ENCODE data around the gene IGLL5. TPM values are rescaled to one million over a fixed set of nuclear protein-coding genes. Genes with fewer than 3 reads are reported as not detected.
"Not testable (repeated sequence)": the region's sequence is repeated elsewhere in the genome, so short reads cannot be mapped to it uniquely, and the experiment has no call there.

The IGLL5 gene
- total RNA-seq, 6 experiments from 2014 or later, result not detected

DNA sequence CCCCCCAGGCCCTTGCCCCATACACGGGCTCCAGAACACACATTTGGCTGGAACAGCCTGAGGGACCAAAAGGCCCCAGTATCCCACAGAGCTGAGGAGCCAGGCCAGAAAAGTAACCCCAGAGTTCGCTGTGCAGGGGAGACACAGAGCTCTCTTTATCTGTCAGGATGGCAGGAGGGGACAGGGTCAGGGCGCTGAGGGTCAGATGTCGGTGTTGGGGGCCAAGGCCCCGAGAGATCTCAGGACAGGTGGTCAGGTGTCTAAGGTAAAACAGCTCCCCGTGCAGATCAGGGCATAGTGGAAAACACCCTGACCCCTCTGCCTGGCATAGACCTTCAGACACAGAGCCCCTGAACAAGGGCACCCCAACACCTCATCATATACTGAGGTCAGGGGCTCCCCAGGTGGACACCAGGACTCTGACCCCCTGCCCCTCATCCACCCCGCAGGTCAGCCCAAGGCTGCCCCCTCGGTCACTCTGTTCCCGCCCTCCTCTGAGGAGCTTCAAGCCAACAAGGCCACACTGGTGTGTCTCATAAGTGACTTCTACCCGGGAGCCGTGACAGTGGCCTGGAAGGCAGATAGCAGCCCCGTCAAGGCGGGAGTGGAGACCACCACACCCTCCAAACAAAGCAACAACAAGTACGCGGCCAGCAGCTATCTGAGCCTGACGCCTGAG lies 13.1 kb downstream of the IGLL5 start:
- H3K36me3 Mint-ChIP-seq (ENCODE audit: low read depth); H3K4me3 Mint-ChIP-seq; H3K9me3 Mint-ChIP-seq; DNase-seq; H3K4me1 Mint-ChIP-seq (ENCODE audit: low read depth); H3K27ac Mint-ChIP-seq: not testable (repeated sequence)
- peaks cover 26% of the 10 kb centered on the region for H3K27me3 Mint-ChIP-seq (ENCODE audit: insufficient read depth)

DNA sequence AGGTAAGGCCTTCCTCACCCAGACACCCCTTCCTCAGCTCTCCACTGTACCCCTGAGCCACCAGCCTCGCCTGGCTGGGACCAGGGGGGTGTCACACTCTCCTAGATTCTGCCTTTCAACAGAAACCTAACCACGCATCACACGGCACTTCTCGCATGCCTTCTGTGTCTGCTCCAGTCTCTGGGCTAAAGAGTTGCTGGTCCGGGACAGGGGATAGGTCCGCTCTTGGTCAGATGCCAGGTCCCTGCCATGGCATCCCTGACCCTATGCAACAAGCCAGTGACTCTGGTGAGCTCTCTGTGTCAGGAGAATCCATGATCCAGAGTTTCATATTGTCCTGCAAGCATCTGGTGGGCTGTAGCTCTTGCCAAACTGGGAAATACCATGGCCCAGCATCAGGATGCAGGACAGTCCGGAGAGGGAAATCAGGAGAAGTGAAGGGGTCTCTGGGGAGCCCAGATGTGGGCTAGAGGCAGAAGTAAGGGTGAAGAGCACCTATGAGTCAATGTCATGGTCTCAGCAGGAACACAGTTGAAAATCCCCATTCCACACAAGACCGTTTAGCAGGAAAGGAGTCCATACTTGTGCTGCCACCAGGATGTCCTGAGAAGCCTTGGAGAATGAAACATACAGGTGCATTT lies 14.1 kb downstream of the IGLL5 start:
- no peaks in the 10 kb centered on the region for H3K36me3 Mint-ChIP-seq (ENCODE audit: low read depth)
- H3K27me3 Mint-ChIP-seq (ENCODE audit: insufficient read depth), result peaks cover 21% of the 10 kb centered on the region
- H3K9me3 Mint-ChIP-seq, result no peaks in the 10 kb centered on the region
- no peak overlapping the region for H3K4me3 Mint-ChIP-seq
- DNase-seq, result no peak
- H3K27ac Mint-ChIP-seq, result no peak overlapping the region
- TF ChIP-seq, protein P1, sequence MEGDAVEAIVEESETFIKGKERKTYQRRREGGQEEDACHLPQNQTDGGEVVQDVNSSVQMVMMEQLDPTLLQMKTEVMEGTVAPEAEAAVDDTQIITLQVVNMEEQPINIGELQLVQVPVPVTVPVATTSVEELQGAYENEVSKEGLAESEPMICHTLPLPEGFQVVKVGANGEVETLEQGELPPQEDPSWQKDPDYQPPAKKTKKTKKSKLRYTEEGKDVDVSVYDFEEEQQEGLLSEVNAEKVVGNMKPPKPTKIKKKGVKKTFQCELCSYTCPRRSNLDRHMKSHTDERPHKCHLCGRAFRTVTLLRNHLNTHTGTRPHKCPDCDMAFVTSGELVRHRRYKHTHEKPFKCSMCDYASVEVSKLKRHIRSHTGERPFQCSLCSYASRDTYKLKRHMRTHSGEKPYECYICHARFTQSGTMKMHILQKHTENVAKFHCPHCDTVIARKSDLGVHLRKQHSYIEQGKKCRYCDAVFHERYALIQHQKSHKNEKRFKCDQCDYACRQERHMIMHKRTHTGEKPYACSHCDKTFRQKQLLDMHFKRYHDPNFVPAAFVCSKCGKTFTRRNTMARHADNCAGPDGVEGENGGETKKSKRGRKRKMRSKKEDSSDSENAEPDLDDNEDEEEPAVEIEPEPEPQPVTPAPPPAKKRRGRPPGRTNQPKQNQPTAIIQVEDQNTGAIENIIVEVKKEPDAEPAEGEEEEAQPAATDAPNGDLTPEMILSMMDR (IDR thresholded peaks at IDR 0.05), result no peak
- no peaks in the 10 kb centered on the region for H3K4me1 Mint-ChIP-seq (ENCODE audit: low read depth)

DNA sequence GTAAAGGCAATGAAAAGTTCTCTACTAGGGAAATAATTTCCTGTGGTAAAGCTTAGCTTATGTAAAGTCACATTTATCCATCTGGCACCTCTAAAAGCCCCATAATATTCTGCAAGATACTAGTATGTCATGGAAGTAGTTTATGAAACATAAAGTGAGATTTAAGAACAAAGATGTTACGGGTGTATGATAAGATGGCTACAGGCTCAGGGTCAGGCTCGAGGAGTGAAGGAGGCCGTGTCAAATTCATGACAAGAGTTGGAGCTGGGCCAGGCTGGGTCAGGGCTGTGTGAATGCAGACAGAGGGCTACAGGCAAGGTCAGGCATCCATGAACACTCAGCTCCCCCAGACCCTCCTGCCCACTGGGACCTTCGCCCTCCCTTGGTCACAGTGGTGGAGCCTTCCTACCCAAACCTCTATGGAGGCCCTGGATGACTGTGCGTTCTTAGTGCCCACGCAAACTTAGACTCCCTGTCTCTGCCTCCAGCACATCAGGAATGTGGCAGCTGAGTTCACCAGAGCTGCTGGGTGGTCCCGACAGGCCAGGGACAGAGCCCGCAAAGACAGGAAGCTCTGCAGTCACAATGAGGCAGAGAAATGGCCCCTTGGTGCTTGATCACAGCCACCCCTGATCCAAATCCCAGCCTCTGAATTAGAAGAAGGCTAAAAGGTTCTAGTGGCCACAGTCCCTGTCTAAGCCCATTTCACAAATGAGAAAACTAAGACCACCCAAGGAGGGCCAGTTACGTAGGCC lies 14.8 kb downstream of the IGLL5 start:
- H3K27me3 Mint-ChIP-seq (ENCODE audit: insufficient read depth), result peaks cover 25% of the 10 kb centered on the region
- no peak for DNase-seq
- no peaks in the 10 kb centered on the region for H3K9me3 Mint-ChIP-seq
- no peak overlapping the region for H3K27ac Mint-ChIP-seq
- no peak overlapping the region for H3K4me3 Mint-ChIP-seq
- no peaks in the 10 kb centered on the region for H3K4me1 Mint-ChIP-seq (ENCODE audit: low read depth)
- no peaks in the 10 kb centered on the region for H3K36me3 Mint-ChIP-seq (ENCODE audit: low read depth)
- TF ChIP-seq, protein P1 (IDR thresholded peaks at IDR 0.05), result no peak

DNA sequence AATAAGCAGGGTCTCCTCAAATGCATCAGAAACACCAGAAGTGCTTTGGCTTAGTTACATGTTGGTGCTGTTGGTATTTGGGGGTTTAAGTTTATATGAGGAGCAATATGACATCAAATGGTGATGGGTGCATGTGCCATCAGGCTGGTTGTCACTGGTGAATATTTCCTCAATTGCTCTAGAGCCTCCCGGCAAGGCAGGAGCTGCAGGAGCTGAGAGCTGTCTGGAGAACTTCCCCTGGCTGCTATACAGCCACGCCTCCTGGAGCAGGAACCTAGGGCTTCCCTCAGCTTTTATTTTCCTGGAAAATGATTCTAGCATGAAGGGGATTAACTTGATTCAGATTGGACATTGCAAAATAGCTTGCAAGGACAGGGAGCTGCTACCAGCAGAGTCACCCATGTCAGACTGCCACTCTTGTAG lies 15.8 kb downstream of the IGLL5 start:
- H3K27ac Mint-ChIP-seq, result no peak overlapping the region
- peaks cover 30% of the 10 kb centered on the region for H3K27me3 Mint-ChIP-seq (ENCODE audit: insufficient read depth)
- no peaks in the 10 kb centered on the region for H3K9me3 Mint-ChIP-seq
- DNase-seq, result no peak
- no peaks in the 10 kb centered on the region for H3K4me1 Mint-ChIP-seq (ENCODE audit: low read depth)
- no peaks in the 10 kb centered on the region for H3K36me3 Mint-ChIP-seq (ENCODE audit: low read depth)
- TF ChIP-seq, protein P1 (IDR thresholded peaks at IDR 0.05), result no peak
- H3K4me3 Mint-ChIP-seq, result no peak overlapping the region

DNA sequence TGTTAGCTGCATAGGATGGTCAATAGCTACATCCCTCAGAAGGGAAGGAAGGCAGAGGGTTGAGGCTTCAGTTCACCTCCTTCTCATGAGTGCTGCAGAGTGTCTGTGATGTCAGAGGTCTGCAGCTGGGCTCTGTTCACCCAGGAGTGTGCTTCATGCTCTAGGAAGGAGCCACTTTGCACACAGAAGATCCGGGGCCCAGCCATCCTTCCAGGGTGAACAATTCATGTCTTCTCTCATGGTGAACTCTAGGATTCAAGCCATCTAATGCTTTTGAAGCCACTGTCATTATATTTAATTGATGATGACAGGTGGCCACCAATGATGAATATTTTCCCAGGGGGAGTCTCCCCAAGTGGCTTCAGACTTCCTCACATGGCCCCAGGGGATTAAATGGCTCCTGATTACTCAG lies 16.2 kb downstream of the IGLL5 start:
- H3K36me3 Mint-ChIP-seq (ENCODE audit: low read depth); DNase-seq; H3K4me1 Mint-ChIP-seq (ENCODE audit: low read depth); H3K9me3 Mint-ChIP-seq; H3K27ac Mint-ChIP-seq; H3K4me3 Mint-ChIP-seq: not testable (repeated sequence)
- H3K27me3 Mint-ChIP-seq (ENCODE audit: insufficient read depth), result peaks cover 30% of the 10 kb centered on the region

DNA sequence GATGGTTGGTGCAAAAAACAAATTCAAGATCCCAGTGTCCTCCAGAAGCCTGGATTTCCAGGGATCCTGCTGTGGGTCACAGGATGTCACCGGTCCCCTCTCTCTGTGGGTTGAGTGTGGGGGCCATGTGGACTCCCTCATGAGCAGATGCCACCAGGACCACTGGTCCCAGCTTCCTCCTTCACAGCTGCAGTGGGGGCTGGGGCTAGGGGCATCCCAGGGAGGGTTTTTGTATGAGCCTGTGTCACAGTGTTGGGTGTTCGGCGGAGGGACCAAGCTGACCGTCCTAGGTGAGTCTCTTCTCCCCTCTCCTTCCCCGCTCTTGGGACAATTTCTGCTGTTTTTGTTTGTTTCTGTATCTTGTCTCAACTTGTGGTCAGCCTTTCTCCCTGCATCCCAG lies 17.1 kb downstream of the IGLL5 start:
- H3K27me3 Mint-ChIP-seq (ENCODE audit: insufficient read depth), result peaks cover 35% of the 10 kb centered on the region
- not testable (repeated sequence) for H3K4me3 Mint-ChIP-seq; DNase-seq; H3K4me1 Mint-ChIP-seq (ENCODE audit: low read depth); H3K9me3 Mint-ChIP-seq; H3K36me3 Mint-ChIP-seq (ENCODE audit: low read depth); H3K27ac Mint-ChIP-seq

DNA sequence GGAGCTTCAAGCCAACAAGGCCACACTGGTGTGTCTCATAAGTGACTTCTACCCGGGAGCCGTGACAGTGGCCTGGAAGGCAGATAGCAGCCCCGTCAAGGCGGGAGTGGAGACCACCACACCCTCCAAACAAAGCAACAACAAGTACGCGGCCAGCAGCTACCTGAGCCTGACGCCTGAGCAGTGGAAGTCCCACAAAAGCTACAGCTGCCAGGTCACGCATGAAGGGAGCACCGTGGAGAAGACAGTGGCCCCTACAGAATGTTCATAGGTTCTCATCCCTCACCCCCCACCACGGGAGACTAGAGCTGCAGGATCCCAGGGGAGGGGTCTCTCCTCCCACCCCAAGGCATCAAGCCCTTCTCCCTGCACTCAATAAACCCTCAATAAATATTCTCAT lies 18.8 kb downstream of the IGLL5 start:
- H3K4me3 Mint-ChIP-seq; H3K27ac Mint-ChIP-seq; H3K4me1 Mint-ChIP-seq (ENCODE audit: low read depth); DNase-seq; H3K9me3 Mint-ChIP-seq; H3K36me3 Mint-ChIP-seq (ENCODE audit: low read depth): not testable (repeated sequence)
- peaks cover 38% of the 10 kb centered on the region for H3K27me3 Mint-ChIP-seq (ENCODE audit: insufficient read depth)
